ENCODE results near the gene SHISAL1.

DNA sequence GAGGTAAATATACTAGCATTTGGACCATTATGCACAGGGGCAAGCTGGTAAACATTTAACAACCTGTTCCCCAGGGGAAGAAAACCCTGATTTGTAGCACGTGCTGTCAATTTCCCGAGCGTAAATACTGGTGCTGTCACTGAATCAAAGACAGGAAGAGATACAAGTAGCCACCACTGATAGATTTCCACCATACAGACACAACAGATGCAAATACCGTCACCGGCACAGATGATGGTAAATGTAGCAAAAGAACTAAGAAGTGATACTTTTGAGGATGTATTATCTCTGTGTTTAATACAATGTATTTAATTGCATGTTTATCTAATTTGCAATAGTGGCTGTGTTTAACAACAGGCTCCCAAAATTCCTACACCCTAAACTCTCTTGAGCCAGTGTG, 39.6 kb downstream of the SHISAL1 start:
- TF ChIP-seq, protein P1, sequence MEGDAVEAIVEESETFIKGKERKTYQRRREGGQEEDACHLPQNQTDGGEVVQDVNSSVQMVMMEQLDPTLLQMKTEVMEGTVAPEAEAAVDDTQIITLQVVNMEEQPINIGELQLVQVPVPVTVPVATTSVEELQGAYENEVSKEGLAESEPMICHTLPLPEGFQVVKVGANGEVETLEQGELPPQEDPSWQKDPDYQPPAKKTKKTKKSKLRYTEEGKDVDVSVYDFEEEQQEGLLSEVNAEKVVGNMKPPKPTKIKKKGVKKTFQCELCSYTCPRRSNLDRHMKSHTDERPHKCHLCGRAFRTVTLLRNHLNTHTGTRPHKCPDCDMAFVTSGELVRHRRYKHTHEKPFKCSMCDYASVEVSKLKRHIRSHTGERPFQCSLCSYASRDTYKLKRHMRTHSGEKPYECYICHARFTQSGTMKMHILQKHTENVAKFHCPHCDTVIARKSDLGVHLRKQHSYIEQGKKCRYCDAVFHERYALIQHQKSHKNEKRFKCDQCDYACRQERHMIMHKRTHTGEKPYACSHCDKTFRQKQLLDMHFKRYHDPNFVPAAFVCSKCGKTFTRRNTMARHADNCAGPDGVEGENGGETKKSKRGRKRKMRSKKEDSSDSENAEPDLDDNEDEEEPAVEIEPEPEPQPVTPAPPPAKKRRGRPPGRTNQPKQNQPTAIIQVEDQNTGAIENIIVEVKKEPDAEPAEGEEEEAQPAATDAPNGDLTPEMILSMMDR (IDR thresholded peaks at IDR 0.05; ENCODE audit: low read length) = no peak
- no peak for TF ChIP-seq EZH2 (IDR thresholded peaks at IDR 0.05; ENCODE audit: borderline replicate concordance, low read length)
